ENCODE data around the gene BRI3.

The BRI3 gene

DNA sequence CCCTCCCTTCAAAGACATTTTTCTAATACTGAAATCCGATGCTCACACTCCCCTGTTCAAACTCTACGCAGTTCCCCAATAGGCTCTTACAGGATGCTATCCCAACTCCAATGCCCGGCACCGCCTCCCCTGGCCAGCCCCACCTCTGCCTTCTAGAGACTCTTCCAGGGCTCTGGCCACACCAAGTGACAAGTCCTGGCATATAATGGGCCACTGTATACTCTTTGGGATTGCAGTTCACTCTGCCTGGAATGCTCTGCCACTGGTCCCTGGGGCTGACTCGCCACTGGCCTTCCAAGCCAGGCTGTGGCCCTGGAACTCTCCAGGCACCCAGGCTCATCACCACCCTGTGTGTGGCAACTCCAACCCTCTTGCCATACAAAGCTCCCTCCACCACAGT is 3.1 kb upstream of the BRI3 start:
- Mint-ChIP-seq H3K27me3 (no peaks in the 10 kb centered on the region), H3K4me3 (no peak overlapping the region), H3K27ac (no peak overlapping the region), H3K9me3 (no peaks in the 10 kb centered on the region), H3K4me1 (ENCODE audit: low read depth) (peaks cover 15% of the 10 kb centered on the region), H3K36me3 (ENCODE audit: low read depth) (peaks cover 8% of the 10 kb centered on the region)

GRCh38 chr7:98278936-98279335 is 2.5 kb upstream of the BRI3 start:
- H3K36me3 Mint-ChIP-seq (ENCODE audit: low read depth): peaks cover 8% of the 10 kb centered on the region
- no peak overlapping the region for H3K4me3 Mint-ChIP-seq
- H3K4me1 Mint-ChIP-seq (ENCODE audit: low read depth): peaks cover 21% of the 10 kb centered on the region
- no peak overlapping the region for H3K27ac Mint-ChIP-seq
- H3K9me3 Mint-ChIP-seq: no peaks in the 10 kb centered on the region
- H3K27me3 Mint-ChIP-seq: no peaks in the 10 kb centered on the region

- Mint-ChIP-seq H3K9me3 (no peaks in the 10 kb centered on the region), H3K27me3 (no peaks in the 10 kb centered on the region), H3K4me1 (ENCODE audit: low read depth) (peaks cover 32% of the 10 kb centered on the region), H3K36me3 (ENCODE audit: low read depth) (peaks cover 8% of the 10 kb centered on the region), H3K4me3 (peak overlapping the region; percentile 79), H3K27ac (no peak overlapping the region)
These were observed 1.2 kb upstream of the BRI3 start for GRCh38 chr7:98280296-98280695.

- Mint-ChIP-seq H3K9me3 (no peaks in the 10 kb centered on the region), H3K4me1 (ENCODE audit: low read depth) (peaks cover 32% of the 10 kb centered on the region), H3K27me3 (no peaks in the 10 kb centered on the region), H3K4me3 (peak overlapping the region; percentile 81), H3K36me3 (ENCODE audit: low read depth) (peaks cover 8% of the 10 kb centered on the region), H3K27ac (no peak overlapping the region)
These were observed 496 bp downstream of the BRI3 start for GRCh38 chr7:98281757-98282606.

DNA sequence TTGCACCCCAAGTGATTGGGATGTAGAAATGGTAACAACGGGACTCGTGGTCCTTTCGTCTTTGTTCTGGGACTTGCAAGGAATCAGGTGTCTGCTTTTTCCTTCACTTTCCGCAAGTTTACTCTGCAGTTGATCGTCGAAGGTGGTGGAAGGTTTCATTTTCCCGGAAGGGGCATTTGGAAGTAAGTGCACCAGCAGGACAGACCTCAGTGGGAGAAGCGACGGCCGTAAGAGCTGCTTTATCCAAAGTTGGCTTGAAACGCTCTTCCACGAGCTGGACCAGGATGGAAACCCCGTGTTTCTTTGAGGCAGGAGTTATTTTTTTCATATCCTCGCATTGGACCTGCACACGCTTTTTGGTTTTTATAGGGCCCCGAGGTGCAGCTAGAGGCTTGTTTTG is 1.2 kb downstream of the BRI3 start:
- H3K4me3 Mint-ChIP-seq: peak overlapping the region; percentile 81
- H3K9me3 Mint-ChIP-seq: no peaks in the 10 kb centered on the region
- H3K4me1 Mint-ChIP-seq (ENCODE audit: low read depth): peaks cover 32% of the 10 kb centered on the region
- peaks cover 8% of the 10 kb centered on the region for H3K36me3 Mint-ChIP-seq (ENCODE audit: low read depth)
- no peak overlapping the region for H3K27ac Mint-ChIP-seq
- H3K27me3 Mint-ChIP-seq: no peaks in the 10 kb centered on the region

- H3K4me3 Mint-ChIP-seq: peak overlapping the region; percentile 81
- H3K4me1 Mint-ChIP-seq (ENCODE audit: low read depth): peaks cover 32% of the 10 kb centered on the region
- H3K27me3 Mint-ChIP-seq: no peaks in the 10 kb centered on the region
- H3K27ac Mint-ChIP-seq: no peak overlapping the region
- no peaks in the 10 kb centered on the region for H3K9me3 Mint-ChIP-seq
- peaks cover 8% of the 10 kb centered on the region for H3K36me3 Mint-ChIP-seq (ENCODE audit: low read depth)
These were observed 1.8 kb downstream of the BRI3 start for GRCh38 chr7:98283127-98283886.

GRCh38 chr7:98283887-98284222 is 2.4 kb downstream of the BRI3 start:
- H3K27me3 Mint-ChIP-seq: no peaks in the 10 kb centered on the region
- H3K9me3 Mint-ChIP-seq: no peaks in the 10 kb centered on the region
- H3K36me3 Mint-ChIP-seq (ENCODE audit: low read depth): peaks cover 8% of the 10 kb centered on the region
- peaks cover 32% of the 10 kb centered on the region for H3K4me1 Mint-ChIP-seq (ENCODE audit: low read depth)
- H3K4me3 Mint-ChIP-seq: peak overlapping the region; percentile 81
- H3K27ac Mint-ChIP-seq: no peak overlapping the region

- H3K4me1 Mint-ChIP-seq (ENCODE audit: low read depth): peaks cover 32% of the 10 kb centered on the region
- H3K4me3 Mint-ChIP-seq: peak overlapping the region; percentile 37
- no peaks in the 10 kb centered on the region for H3K27me3 Mint-ChIP-seq
- no peak overlapping the region for H3K27ac Mint-ChIP-seq
- H3K36me3 Mint-ChIP-seq (ENCODE audit: low read depth): peaks cover 8% of the 10 kb centered on the region
- H3K9me3 Mint-ChIP-seq: no peaks in the 10 kb centered on the region
These were observed 3.0 kb downstream of the BRI3 start for GRCh38 chr7:98284335-98285036.

- H3K4me3 Mint-ChIP-seq: no peak overlapping the region
- H3K4me1 Mint-ChIP-seq (ENCODE audit: low read depth): peaks cover 32% of the 10 kb centered on the region
- H3K27ac Mint-ChIP-seq: no peak overlapping the region
- peaks cover 11% of the 10 kb centered on the region for H3K36me3 Mint-ChIP-seq (ENCODE audit: low read depth)
- no peaks in the 10 kb centered on the region for H3K9me3 Mint-ChIP-seq
- H3K27me3 Mint-ChIP-seq: no peaks in the 10 kb centered on the region
These were observed 3.9 kb downstream of the BRI3 start for GRCh38 chr7:98285157-98286092.

DNA sequence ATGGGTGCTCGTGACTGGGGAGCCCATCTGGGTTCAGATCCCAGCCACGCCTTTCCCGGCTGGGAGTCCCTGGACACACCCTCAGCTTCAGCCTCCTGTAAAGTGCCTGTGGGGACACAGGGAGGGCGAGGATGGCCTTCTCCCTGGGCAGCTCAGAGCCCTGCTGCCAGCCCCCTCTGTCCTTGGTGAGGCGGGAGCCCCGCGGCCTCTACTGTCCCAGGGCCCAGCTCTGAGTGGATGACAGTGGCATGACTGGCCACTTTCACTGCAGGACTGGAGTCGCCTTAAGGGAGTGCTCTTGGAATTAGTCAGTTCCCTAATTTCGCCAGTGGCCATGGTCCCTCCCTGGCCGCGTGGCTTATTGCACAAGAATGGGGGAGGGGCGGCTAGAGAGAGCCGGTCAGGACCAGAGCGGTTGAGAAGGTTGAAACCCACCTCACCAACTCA is 4.6 kb downstream of the BRI3 start:
- Mint-ChIP-seq H3K27me3 (no peaks in the 10 kb centered on the region), H3K4me3 (no peak overlapping the region), H3K4me1 (ENCODE audit: low read depth) (peaks cover 30% of the 10 kb centered on the region), H3K36me3 (ENCODE audit: low read depth) (peaks cover 11% of the 10 kb centered on the region), H3K9me3 (no peaks in the 10 kb centered on the region), H3K27ac (no peak overlapping the region)

DNA sequence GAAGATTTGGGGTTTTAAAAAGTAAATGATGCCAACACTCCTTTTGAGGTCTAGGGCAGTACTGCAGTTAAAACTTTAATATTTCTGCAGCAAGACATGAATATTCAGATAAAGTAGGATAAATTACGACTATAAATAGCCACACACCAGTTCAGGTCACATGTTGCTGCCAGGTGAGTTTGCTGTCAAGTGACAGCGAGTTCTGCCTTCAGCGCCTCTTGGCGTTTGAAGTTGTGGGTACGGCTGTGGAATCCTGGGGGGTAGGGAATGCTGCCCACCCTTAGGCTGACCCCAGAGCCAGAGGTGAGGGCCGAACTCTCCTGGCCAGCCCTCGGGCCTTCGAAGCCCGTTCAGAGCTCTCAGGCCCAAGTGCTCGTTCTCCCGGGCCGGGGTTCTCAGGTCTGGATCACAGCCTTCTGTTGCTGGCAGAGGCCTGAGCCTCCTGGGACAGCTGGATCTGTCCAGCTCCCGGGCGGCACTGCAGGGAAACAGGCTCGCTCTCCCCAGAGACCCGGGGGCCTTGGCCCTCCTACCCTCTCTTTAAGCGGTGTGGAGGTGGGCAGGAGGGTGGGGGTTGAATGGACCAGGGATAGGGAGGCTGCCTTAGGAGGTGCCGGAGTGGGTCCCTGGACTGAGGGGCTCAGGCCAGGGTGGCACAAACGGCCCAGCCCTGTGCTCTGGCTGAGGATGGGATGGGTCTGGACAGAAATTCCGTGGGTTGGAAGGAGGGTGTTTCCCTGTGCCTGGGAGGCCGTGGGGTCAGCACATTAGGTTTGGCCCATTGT is 5.4 kb downstream of the BRI3 start:
- Mint-ChIP-seq H3K27me3 (no peaks in the 10 kb centered on the region), H3K36me3 (ENCODE audit: low read depth) (peaks cover 11% of the 10 kb centered on the region), H3K4me1 (ENCODE audit: low read depth) (peaks cover 30% of the 10 kb centered on the region), H3K27ac (no peak overlapping the region), H3K9me3 (no peaks in the 10 kb centered on the region), H3K4me3 (no peak overlapping the region)

GRCh38 chr7:98287486-98287959 is 6.0 kb downstream of the BRI3 start:
- Mint-ChIP-seq H3K27me3 (no peaks in the 10 kb centered on the region), H3K36me3 (ENCODE audit: low read depth) (peaks cover 10% of the 10 kb centered on the region), H3K9me3 (no peaks in the 10 kb centered on the region), H3K4me1 (ENCODE audit: low read depth) (peaks cover 26% of the 10 kb centered on the region), H3K27ac (no peak overlapping the region), H3K4me3 (no peak overlapping the region)

DNA sequence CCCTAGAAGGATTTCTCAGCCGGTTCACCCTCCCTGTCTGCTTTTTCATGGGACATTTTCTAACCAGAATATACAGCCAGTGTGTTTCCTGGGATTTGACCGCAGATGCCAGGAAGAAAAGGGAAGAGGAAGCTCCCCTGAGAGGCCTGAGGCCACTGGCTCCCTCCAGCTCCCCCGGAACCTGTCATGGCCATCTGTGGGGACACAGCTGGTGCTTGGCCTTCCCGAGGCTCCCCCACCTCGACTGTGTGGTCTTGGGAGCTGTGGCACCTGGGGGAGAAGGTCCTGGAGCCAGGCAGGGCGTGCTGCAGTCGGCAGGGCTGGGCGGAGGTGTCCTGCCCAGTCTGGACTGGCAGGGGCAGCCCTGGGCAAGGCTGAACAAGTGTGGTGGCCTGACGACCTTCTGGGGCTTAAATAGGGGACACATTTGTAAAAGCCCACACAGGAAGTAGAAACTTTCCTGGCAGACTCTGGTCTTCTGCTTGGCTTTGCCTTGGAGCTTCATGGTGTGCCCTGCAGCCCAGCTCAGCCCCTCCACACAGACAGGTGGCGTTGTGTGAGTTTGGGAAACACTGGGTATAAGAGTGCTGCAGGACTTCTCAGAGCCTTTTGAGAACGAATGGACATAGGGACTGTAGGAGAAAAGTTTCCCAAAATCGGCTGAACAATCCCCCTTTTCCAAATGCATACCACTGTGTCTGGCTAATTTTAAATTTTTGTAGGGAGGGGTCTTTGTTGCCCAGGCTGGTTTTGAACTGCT is 6.8 kb downstream of the BRI3 start:
- H3K36me3 Mint-ChIP-seq (ENCODE audit: low read depth): peaks cover 3% of the 10 kb centered on the region
- H3K27me3 Mint-ChIP-seq: no peaks in the 10 kb centered on the region
- peaks cover 19% of the 10 kb centered on the region for H3K4me1 Mint-ChIP-seq (ENCODE audit: low read depth)
- no peaks in the 10 kb centered on the region for H3K9me3 Mint-ChIP-seq
- H3K4me3 Mint-ChIP-seq: no peak overlapping the region
- H3K27ac Mint-ChIP-seq: no peak overlapping the region

All from stimulated activated naive CD8-positive, alpha-beta T cell treated with anti-CD3 and anti-CD28 coated beads, Interleukin-15, Interleukin-2, amounts not matched to agents 100 ng/mL and 50 ng/mL, for 24 hours (primary cell).